Retinal pigment epithelial cell (primary cell): Measurements from ENCODE around the gene MEIS2.

Experiments used
- DNase-seq: peaks from one replicate; pipeline ENCODE4 v3.0.0-alpha.2; 2010; ENCODE audit warnings: low read depth
- H3K4me3 ChIP-seq: 2 replicates; pipeline ENCODE4 v1.5.1; 2011; ENCODE audit warnings: mild to moderate bottlenecking, low read length, control low read depth, moderate library complexity
- TF ChIP-seq, protein P1 (sequence below): conservative IDR thresholded peaks from 2 replicates; pipeline ENCODE4 v1.5.1; 2011; ENCODE audit warnings: low read depth, low read length, control low read depth, inconsistent platforms

The MEIS2 gene

DNA sequence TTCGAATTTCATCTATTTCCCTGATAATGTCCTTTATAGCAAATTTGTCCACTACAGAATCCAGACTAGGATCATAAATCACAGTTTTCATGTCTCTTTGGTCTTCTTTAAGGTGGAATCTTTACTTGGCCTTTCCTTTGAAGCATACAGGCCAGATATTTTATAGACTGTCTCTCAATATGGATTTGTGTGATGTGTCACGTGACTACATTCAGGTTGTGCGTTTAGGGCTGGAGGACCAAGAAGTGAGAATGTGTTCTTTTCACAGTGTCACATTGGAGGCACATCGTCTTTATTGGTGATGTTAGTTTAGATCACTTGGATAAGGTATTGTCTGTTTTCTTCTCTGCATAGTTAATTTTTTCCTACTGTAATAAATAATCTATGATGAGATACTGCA, 232.9 kb downstream of the MEIS2 start:
- no peak overlapping the region for H3K4me3 ChIP-seq
- DNase-seq, result no peak
- TF ChIP-seq, protein P1, sequence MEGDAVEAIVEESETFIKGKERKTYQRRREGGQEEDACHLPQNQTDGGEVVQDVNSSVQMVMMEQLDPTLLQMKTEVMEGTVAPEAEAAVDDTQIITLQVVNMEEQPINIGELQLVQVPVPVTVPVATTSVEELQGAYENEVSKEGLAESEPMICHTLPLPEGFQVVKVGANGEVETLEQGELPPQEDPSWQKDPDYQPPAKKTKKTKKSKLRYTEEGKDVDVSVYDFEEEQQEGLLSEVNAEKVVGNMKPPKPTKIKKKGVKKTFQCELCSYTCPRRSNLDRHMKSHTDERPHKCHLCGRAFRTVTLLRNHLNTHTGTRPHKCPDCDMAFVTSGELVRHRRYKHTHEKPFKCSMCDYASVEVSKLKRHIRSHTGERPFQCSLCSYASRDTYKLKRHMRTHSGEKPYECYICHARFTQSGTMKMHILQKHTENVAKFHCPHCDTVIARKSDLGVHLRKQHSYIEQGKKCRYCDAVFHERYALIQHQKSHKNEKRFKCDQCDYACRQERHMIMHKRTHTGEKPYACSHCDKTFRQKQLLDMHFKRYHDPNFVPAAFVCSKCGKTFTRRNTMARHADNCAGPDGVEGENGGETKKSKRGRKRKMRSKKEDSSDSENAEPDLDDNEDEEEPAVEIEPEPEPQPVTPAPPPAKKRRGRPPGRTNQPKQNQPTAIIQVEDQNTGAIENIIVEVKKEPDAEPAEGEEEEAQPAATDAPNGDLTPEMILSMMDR, result no peak

DNA sequence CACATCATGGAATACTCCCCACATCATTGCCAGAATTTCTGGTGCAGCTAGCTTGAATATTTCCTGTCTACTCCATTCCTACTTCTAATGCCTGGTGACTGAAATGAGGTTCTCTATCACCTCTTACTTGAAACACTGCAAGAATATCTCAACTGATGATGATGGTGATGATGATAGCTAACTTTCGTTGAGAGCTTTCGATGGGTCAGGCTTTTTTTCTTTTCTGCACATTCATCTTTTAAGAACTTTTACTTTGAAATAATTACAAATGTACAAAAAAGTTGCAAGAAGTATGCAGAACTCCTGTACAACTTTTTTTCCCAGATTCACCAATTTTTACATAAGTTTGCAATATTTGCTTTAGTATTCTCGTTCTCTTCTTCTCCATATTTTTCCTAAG, 233.5 kb downstream of the MEIS2 start:
- no peak overlapping the region for H3K4me3 ChIP-seq
- no peak for DNase-seq
- TF ChIP-seq, protein P1, result no peak

DNA sequence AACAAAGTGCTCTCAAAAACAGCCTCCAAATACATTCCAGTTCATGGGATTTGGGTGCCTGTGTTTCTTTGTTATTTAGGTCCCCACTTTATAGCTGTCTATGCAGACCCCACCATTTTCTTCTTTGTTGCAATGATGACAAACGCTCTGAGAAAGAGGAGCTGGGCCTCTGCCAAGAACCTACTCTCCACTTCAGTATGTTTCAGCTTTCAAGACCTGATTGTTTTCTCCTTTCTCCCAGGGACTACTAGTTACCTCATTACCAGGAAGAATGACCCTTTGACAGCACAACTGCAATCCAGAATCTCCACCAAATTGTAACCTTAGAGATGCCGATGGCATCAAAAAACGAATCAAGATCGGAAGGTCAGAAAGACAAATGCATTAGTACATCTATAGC, 236.8 kb downstream of the MEIS2 start:
- H3K4me3 ChIP-seq, result no peak overlapping the region
- TF ChIP-seq, protein P1, result no peak

DNA sequence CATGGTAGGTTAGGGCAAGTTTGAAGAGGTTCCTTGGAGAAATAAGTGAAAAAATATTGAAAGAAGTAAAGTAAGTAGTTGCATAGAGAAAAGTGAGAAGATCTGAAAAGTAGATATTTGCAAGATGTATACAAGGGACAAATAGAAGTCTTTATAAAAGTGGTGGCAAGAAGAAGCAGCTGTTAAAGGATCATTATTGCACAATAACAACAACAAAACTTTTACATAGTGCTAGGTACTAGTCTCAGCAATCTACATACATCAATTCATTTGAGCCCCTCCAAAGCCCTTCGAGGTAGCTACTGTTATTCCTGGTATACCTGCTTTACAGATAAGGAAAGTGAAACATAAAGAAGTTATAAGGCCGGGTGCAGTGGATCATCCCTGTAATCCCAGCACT, 239.6 kb downstream of the MEIS2 start:
- TF ChIP-seq, protein P1, result no peak
- no peak for DNase-seq
- no peak overlapping the region for H3K4me3 ChIP-seq

More for the DNA sequence above, 236.8 kb downstream of the MEIS2 start:
- DNase-seq, result no peak

DNA sequence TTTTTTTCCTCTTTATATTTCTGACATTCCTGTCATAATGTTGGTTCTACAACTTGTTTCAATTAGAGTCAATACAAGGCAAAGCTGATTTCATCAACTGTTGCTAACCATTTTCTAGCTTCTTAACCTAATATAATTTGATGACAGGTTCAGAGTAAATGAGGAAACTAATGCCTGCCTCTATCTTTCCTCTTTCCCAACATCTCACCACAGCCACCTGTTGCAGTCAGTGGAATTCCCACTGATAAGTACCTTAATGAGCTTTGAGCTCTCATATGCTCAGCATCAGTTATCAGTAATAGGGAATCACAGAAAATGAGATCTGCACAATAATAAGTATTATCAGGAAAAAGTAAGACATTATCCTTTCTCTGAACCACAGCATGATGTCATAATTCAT, 241.9 kb downstream of the MEIS2 start:
- TF ChIP-seq, protein P1, result no peak
- H3K4me3 ChIP-seq, result no peak overlapping the region
- DNase-seq, result no peak

DNA sequence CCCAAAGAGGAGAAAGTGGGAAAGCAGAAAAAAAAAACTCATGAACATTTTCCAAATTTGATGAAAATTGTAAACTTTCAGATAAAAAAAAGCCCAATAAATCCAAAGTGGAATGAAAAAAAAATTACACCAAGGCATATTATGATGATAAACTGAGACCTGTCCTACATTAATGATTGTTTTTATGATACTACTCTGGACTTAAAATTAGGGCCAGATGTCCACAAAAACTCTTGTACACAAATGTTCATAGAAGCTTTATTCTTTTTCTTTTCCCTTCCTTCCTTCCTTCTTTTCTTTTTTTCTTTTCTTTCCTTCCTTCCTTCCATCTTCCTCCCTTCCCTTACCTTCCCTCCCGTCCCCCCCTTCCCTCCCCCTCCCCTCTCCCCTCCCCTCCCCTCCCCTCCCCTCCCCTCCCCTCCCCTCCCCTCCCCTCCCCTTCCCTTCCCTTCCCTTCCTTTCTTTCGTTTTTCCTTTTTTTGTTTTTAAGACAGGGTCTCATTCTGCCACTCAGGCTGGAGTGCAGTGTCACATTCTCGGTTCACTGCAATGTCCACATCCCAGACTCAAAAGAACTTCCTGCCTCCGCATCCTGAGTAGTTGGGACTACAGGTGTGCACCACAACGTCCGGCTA, 243.9 kb downstream of the MEIS2 start:
- no peak overlapping the region for H3K4me3 ChIP-seq
- no peak for DNase-seq
- TF ChIP-seq, protein P1, result no peak

DNA sequence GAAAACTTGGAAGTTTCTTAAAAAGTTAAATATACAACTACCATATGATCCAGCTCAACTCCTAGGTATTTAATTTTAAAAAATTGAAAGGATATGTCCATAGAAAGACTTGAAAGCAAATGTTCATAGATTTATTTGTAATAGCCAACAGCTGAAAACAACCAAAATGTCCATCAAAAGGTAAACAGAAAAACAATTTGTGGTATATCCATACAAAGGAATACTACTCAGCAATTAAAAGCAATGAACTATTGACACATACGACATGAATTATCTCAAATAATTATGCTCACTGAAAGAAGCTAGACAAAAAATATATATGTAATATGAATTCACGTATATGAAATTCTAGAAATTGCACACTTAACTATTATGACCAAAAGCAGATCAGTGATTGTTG, 249.5 kb downstream of the MEIS2 start:
- no peak for DNase-seq
- TF ChIP-seq, protein P1, result no peak
- H3K4me3 ChIP-seq, result no peak overlapping the region
